H1 (cell line): ENCODE data around the gene DCTN2. TPM values are rescaled to one million over a fixed set of nuclear protein-coding genes. Genes with fewer than 3 reads are reported as not detected.

Experiments used
- CTCF ChIA-PET: fragments of 300-600 bp; sonication (Branson Sonifier 250); formaldehyde crosslinking; loops from one replicate; lab custom pipeline; 2021; ENCODE audit not compliant: partially characterized antibody; lab: Charles Lee
- POLR2A ChIA-PET: fragments of 300-600 bp; sonication (Branson Sonifier 250); formaldehyde crosslinking; loops from one replicate; lab custom pipeline; 2021; ENCODE audit warnings: inconsistent platforms; ENCODE audit not compliant: partially characterized antibody; lab: Charles Lee
- DNase-seq, 2 experiments: peaks; one replicate each; pipeline versions ENCODE4 v3.0.0 to v3.0.0-alpha.2; 2010 to 2022; ENCODE audit warnings: low spot score in 2 of 2, low read depth in 1 of 2, mixed read lengths in 1 of 2
- FAIRE-seq: peaks from 2 replicates; lab custom pipeline; 2011; peaks lifted over from hg19 to GRCh38; lab: Jason Lieb, UNC
- H2AFZ ChIP-seq: 2 replicates; pipeline ENCODE4 v1.8.1; 2012; ENCODE audit warnings: low read length, inconsistent platforms
- H2AK5ac ChIP-seq: 2 replicates; pipeline ENCODE4 v1.6.1; 2013; ENCODE audit warnings: low read depth, low read length
- H2BK120ac ChIP-seq: replicated peaks from 2 replicates; pipeline ENCODE3; 2013; ENCODE audit warnings: low read depth, low read length, inconsistent platforms
- H2BK12ac ChIP-seq: 2 replicates; pipeline ENCODE4 v1.6.1; 2013; ENCODE audit warnings: low read depth, low read length
- H2BK15ac ChIP-seq: 2 replicates; pipeline ENCODE4 v1.6.1; 2013; ENCODE audit warnings: low read length
- H2BK20ac ChIP-seq: 2 replicates; pipeline ENCODE4 v1.6.1; 2013; ENCODE audit warnings: low read length
- H2BK5ac ChIP-seq: 2 replicates; pipeline ENCODE4 v1.6.1; 2013; ENCODE audit warnings: low read depth, low read length
- H3K14ac ChIP-seq: 2 replicates; pipeline ENCODE4 v1.6.1; 2013; ENCODE audit warnings: inconsistent platforms; ENCODE audit not compliant: insufficient read length
- H3K18ac ChIP-seq: 2 replicates; pipeline ENCODE4 v1.6.1; 2013; ENCODE audit warnings: low read length; ENCODE audit errors: extremely low read depth
- H3K23ac ChIP-seq: 2 replicates; pipeline ENCODE4 v1.6.1; 2013; ENCODE audit warnings: inconsistent platforms; ENCODE audit not compliant: insufficient read length
- H3K23me2 ChIP-seq: 2 replicates; pipeline ENCODE4 v1.6.1; 2013; ENCODE audit warnings: low read depth, low read length
- H3K27ac ChIP-seq: 2 replicates; pipeline ENCODE4 v1.6.1; 2011; ENCODE audit warnings: low read depth, low read length, inconsistent platforms
- H3K27me3 ChIP-seq, 4 experiments: replicated peaks in 1 of 4; 1 replicate in 1 of 4; 2 replicates in 3 of 4; pipeline versions ENCODE4 v1.6.1 to v1.8.1; 2011 to 2013; ENCODE audit warnings: low read length in 3 of 4, mild to moderate bottlenecking in 3 of 4, inconsistent platforms in 2 of 4, mixed read lengths in 2 of 4, moderate library complexity in 1 of 4; ENCODE audit not compliant: control insufficient read depth in 3 of 4, insufficient read depth in 3 of 4; ENCODE audit errors: extremely low read depth in 1 of 4
- H3K36me3 ChIP-seq, 4 experiments: 2 replicates each; pipeline versions ENCODE4 v1.6.1 to v1.8.1; 2011 to 2013; ENCODE audit warnings: mild to moderate bottlenecking in 4 of 4, low read length in 3 of 4, moderate library complexity in 2 of 4, control low read depth in 1 of 4, inconsistent platforms in 1 of 4; ENCODE audit not compliant: insufficient read depth in 4 of 4, control insufficient read depth in 2 of 4
- H3K4ac ChIP-seq: replicated peaks from 2 replicates; pipeline ENCODE3; 2013; ENCODE audit warnings: low read length, low read depth, mixed read lengths, inconsistent platforms; ENCODE audit not compliant: insufficient read length
- H3K4me1 ChIP-seq, 4 experiments: replicated peaks in 1 of 4; 1 replicate in 1 of 4; 2 replicates in 3 of 4; pipeline versions ENCODE4 v1.6.1 to v1.8.1; 2011 to 2013; ENCODE audit warnings: low read length in 3 of 4, inconsistent platforms in 2 of 4, mixed read lengths in 1 of 4; ENCODE audit not compliant: insufficient read depth in 4 of 4, control insufficient read depth in 3 of 4
- H3K4me2 ChIP-seq, 2 experiments: 2 replicates each; pipeline versions ENCODE4 v1.6.1 to v1.8.1; 2011 to 2013; ENCODE audit warnings: low read depth in 2 of 2, low read length in 2 of 2, control low read depth in 1 of 2, inconsistent platforms in 1 of 2, mild to moderate bottlenecking in 1 of 2; ENCODE audit not compliant: insufficient read depth in 1 of 2
- H3K4me3 ChIP-seq, 4 experiments: fragments of 200-600, 300-600 bp in 1 of 4; sonication (generic), shearing (Covaris generic), sonication (Bioruptor Twin) in 1 of 4; 2 replicates each; pipeline versions ENCODE4 v1.5.1 to v1.8.1; 2011 to 2016; ENCODE audit warnings: low read length in 4 of 4, low read depth in 3 of 4, control low read depth in 2 of 4, inconsistent platforms in 2 of 4, mild to moderate bottlenecking in 2 of 4, mixed read lengths in 1 of 4, moderate library complexity in 1 of 4; ENCODE audit not compliant: insufficient read depth in 2 of 4; ENCODE audit errors: extremely low read depth in 1 of 4
- H3K56ac ChIP-seq: replicated peaks from 2 replicates; pipeline ENCODE3; 2013; ENCODE audit warnings: low read depth, mild to moderate bottlenecking, mixed read lengths, low read length, inconsistent platforms; ENCODE audit not compliant: insufficient read length
- H3K79me1 ChIP-seq: 2 replicates; pipeline ENCODE4 v1.6.1; 2013; ENCODE audit warnings: low read depth, low read length, control low read depth
- H3K79me2 ChIP-seq, 2 experiments: 2 replicates each; pipeline versions ENCODE4 v1.6.1 to v1.8.1; 2012 to 2013; ENCODE audit warnings: low read length in 2 of 2, mild to moderate bottlenecking in 2 of 2, inconsistent platforms in 1 of 2; ENCODE audit not compliant: insufficient read depth in 2 of 2, control insufficient read depth in 1 of 2
- H3K9ac ChIP-seq, 4 experiments: replicated peaks in 1 of 4; 1 replicate in 1 of 4; 2 replicates in 3 of 4; pipeline versions ENCODE4 v1.6.1 to v1.8.1; 2011 to 2013; ENCODE audit warnings: low read depth in 3 of 4, low read length in 3 of 4, control low read depth in 2 of 4, mild to moderate bottlenecking in 2 of 4, moderate library complexity in 2 of 4, inconsistent platforms in 1 of 4; ENCODE audit errors: extremely low read depth in 1 of 4
- H3K9me3 ChIP-seq, 2 experiments: 2 replicates each; pipeline versions ENCODE4 v1.6.1 to v1.8.1; 2012 to 2013; ENCODE audit warnings: mild to moderate bottlenecking in 2 of 2, moderate library complexity in 2 of 2, control low read depth in 1 of 2, inconsistent platforms in 1 of 2, low read depth in 1 of 2, low read length in 1 of 2, mixed read lengths in 1 of 2; ENCODE audit not compliant: insufficient read depth in 2 of 2
- H4K20me1 ChIP-seq, 2 experiments: replicated peaks in 1 of 2; 2 replicates each; pipeline versions ENCODE3 to v1.8.1; 2011 to 2013; ENCODE audit warnings: inconsistent platforms in 2 of 2, low read length in 2 of 2, mild to moderate bottlenecking in 1 of 2; ENCODE audit not compliant: insufficient read depth in 2 of 2, control insufficient read depth in 1 of 2
- H4K5ac ChIP-seq: 2 replicates; pipeline ENCODE4 v1.6.1; 2013; ENCODE audit warnings: low read length, low read depth, mixed read lengths, inconsistent platforms; ENCODE audit not compliant: insufficient read length
- H4K8ac ChIP-seq: 2 replicates; pipeline ENCODE4 v1.8.0; 2013; ENCODE audit warnings: mild to moderate bottlenecking, moderate library complexity, low read length, inconsistent platforms; ENCODE audit not compliant: insufficient read depth; ENCODE audit errors: extremely low read depth
- H4K91ac ChIP-seq: replicated peaks from 2 replicates; pipeline ENCODE3; 2013; ENCODE audit warnings: low read length, mixed read lengths, inconsistent platforms; ENCODE audit not compliant: insufficient read length
- KDM4A ChIP-seq: IDR thresholded peaks from one replicate; pipeline ENCODE4 v1.7.1; 2012; ENCODE audit warnings: low read depth, mild to moderate bottlenecking, moderate library complexity, low read length, inconsistent platforms; ENCODE audit not compliant: severe bottlenecking
- RBBP5 ChIP-seq: IDR thresholded peaks from 2 replicates; pipeline ENCODE4 v1.7.1; 2012; ENCODE audit warnings: low read depth, mild to moderate bottlenecking, inconsistent platforms, low read length, moderate library complexity, borderline replicate concordance
- SUZ12 ChIP-seq: fragments of 200-600 bp; sonication (generic); IDR thresholded peaks from 2 replicates; pipeline ENCODE4 v1.6.1; 2012; ENCODE audit warnings: mild to moderate bottlenecking, inconsistent platforms, low read length, moderate library complexity, mixed read lengths
- YY1 ChIP-seq: IDR thresholded peaks from 2 replicates; pipeline ENCODE4 v1.6.1; 2011; ENCODE audit warnings: low read depth, mild to moderate bottlenecking, low read length
- WGBS, 2 experiments: shearing (Covaris generic) in 1 of 2; methylation state at CpG; one replicate each; pipeline versions ENCODE4 v1.1.6 to v1.1.7; 2013 to 2015; ENCODE audit warnings: low lambda C conversion rate in 2 of 2, mixed read lengths in 2 of 2, inconsistent platforms in 1 of 2, low coverage in 1 of 2, missing lambda C conversion rate in 1 of 2; ENCODE audit not compliant: insufficient replicate concordance in 2 of 2, insufficient coverage in 1 of 2, insufficient read length in 1 of 2; ENCODE audit errors: extremely low coverage in 1 of 2, missing lambda C conversion rate in 1 of 2; 5-methylcytosine and 5-hydroxymethylcytosine counted together
- polyA plus RNA-seq, 7 experiments: library from polyadenylated mRNA; depleted of rRNA in 3 of 7; stranded (reverse) in 5 of 7; unstranded in 2 of 7; fragments of >200 nt in 5 of 7; fragments of 200-250 nt in 2 of 7; gene quantifications; 1 replicate in 5 of 7; 2 replicates in 1 of 7; 4 replicates in 1 of 7; pipeline versions ENCODE4 v1.2.1 to v1.2.3, GENCODE V29; 2011 to 2013; ENCODE audit warnings: missing spikeins in 2 of 7, mixed read lengths in 2 of 7
- total RNA-seq: library from RNA; stranded (reverse); fragmentation: NEBNext Ultra II Directional; extraction: Animal tissue kit (Norgen Biotek cat#: 25700); gene quantifications from 2 replicates; pipeline ENCODE4 v1.2.1, GENCODE V29; 2021
- TF ChIP-seq, protein P1 (sequence below): IDR thresholded peaks from 2 replicates; pipeline ENCODE4 v1.6.1; 2012; ENCODE audit warnings: low read length, inconsistent platforms

DCTN2 gene
- total and polyA plus RNA-seq, 2 of the 8 experiments (the other 6 are each of a cell fraction or from before 2014, with no cell fraction given): 90.3 to 91.9 TPM

GRCh38 chr12:57593187-57593586 lies 46.2 kb upstream of the DCTN2 start:
- Histone ChIP-seq H3K27ac (no peak overlapping the region), H2AFZ (no peak overlapping the region), H4K91ac (no peak overlapping the region), H4K8ac (no peak overlapping the region), H2BK20ac (no peak overlapping the region), H3K4ac (no peak overlapping the region), H3K9ac (no peak overlapping the region), H2BK5ac (no peak overlapping the region), H2BK15ac (no peak overlapping the region), H4K20me1 (peaks cover 2 to 4% of the 10 kb centered on the region in 2 experiments), H3K4me3 (no peak overlapping the region; a peak in 1 of 8 replicates), H2BK12ac (no peak overlapping the region), H3K14ac (no peak overlapping the region), H3K27me3 (no peaks in the 10 kb centered on the region), H4K5ac (no peak overlapping the region), H3K18ac (no peak overlapping the region), H3K79me1 (0 out of 2 replicates have a peak, but pooled peaks cover 3% of the 10 kb centered on the region), H3K23ac (no peak overlapping the region), H2BK120ac (no peak overlapping the region), H3K4me2 (peak overlapping the region in 1 of 2 experiments; percentile 83; a peak in 2 of 4 replicates), H3K36me3 (peaks cover 0 to 8% (median 3%) of the 10 kb centered on the region in 4 experiments; a peak in 2 of 8 replicates), H2AK5ac (no peak overlapping the region), H3K9me3 (no peaks in the 10 kb centered on the region), H3K56ac (no peak overlapping the region), H3K79me2 (peaks cover 5 to 20% of the 10 kb centered on the region in 2 experiments; a peak in 3 of 4 replicates), H3K23me2 (peaks cover 15% of the 10 kb centered on the region; the same call in 1 of the 2 replicates), H3K4me1 (peaks cover 2 to 7% (median 3%) of the 10 kb centered on the region in 4 experiments; a peak in 6 of 7 replicates)
- TF ChIP-seq KDM4A (no peak), RBBP5 (no peak), YY1 (no peak), SUZ12 (no peak)
- TF ChIP-seq, protein P1, sequence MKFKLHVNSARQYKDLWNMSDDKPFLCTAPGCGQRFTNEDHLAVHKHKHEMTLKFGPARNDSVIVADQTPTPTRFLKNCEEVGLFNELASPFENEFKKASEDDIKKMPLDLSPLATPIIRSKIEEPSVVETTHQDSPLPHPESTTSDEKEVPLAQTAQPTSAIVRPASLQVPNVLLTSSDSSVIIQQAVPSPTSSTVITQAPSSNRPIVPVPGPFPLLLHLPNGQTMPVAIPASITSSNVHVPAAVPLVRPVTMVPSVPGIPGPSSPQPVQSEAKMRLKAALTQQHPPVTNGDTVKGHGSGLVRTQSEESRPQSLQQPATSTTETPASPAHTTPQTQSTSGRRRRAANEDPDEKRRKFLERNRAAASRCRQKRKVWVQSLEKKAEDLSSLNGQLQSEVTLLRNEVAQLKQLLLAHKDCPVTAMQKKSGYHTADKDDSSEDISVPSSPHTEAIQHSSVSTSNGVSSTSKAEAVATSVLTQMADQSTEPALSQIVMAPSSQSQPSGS: no peak
- ChIA-PET CTCF (interaction anchor here (0.8 to 6.1 kb wide), 9 partner anchors 11 to 127 kb away, joined by 4 to 40 read pairs (median 5); partner anchors contain the start of genes DTX3 and OS9), POLR2A (interaction anchor here (0.7 to 6.2 kb wide), 7 partner anchors 10 to 326 kb away, joined by 3 to 60 read pairs (median 3); partner anchors contain the start of genes DTX3, EEF1AKMT3, METTL1 and TSPAN31)
- DNase-seq (no peak), FAIRE-seq (no peak)
- WGBS, 2 experiments: 84% methylated on average over 4 of the region's 4 CpGs; no CpG with 5 or more reads in 1 of the 2 experiments
